H1 (cell line): ENCODE data around the gene SPAG8. TPM values are rescaled to one million over a fixed set of nuclear protein-coding genes. Genes with fewer than 3 reads are reported as not detected.

Experiments
- FOSL1 ChIP-seq: IDR thresholded peaks from 2 replicates; pipeline ENCODE4 v1.6.1; 2011; ENCODE audit warnings: mild to moderate bottlenecking, low read depth, low read length, moderate library complexity; ENCODE audit not compliant: insufficient read depth
- HDAC2 ChIP-seq, 2 experiments: fragments of 300-600 bp in 1 of 2; sonication (generic) in 1 of 2; IDR thresholded peaks; 2 replicates each; pipeline ENCODE4 v1.6.1; 2011 to 2012; ENCODE audit warnings: low read depth in 2 of 2, low read length in 2 of 2, mild to moderate bottlenecking in 2 of 2, moderate library complexity in 2 of 2, borderline replicate concordance in 1 of 2, inconsistent platforms in 1 of 2
- JUND ChIP-seq: IDR thresholded peaks from 2 replicates; pipeline ENCODE4 v1.6.1; 2011; ENCODE audit warnings: mild to moderate bottlenecking, improper control_type of control experiment, low read length
- KDM4A ChIP-seq: IDR thresholded peaks from one replicate; pipeline ENCODE4 v1.7.1; 2012; ENCODE audit warnings: low read depth, mild to moderate bottlenecking, moderate library complexity, low read length, inconsistent platforms; ENCODE audit not compliant: severe bottlenecking
- MAFK ChIP-seq: IDR thresholded peaks from 2 replicates; pipeline ENCODE4 v1.6.1; 2012; ENCODE audit warnings: low read depth, mild to moderate bottlenecking, improper control_type of control experiment, low read length
- PHF8 ChIP-seq: fragments of 200-600 bp; sonication (generic); conservative IDR thresholded peaks from 2 replicates; pipeline ENCODE4 v1.7.1; 2012; ENCODE audit warnings: low read depth, mild to moderate bottlenecking, inconsistent platforms, low read length, moderate library complexity
- POLR2A ChIP-seq, 2 experiments: IDR thresholded peaks; 1 replicate in 1 of 2; 2 replicates in 1 of 2; pipeline ENCODE4 v1.6.1; 2011; ENCODE audit warnings: low read depth in 2 of 2, low read length in 2 of 2, mild to moderate bottlenecking in 2 of 2; ENCODE audit errors: control extremely low read depth in 1 of 2
- POLR2AphosphoS5 ChIP-seq: IDR thresholded peaks from 2 replicates; pipeline ENCODE4 v1.6.1; 2011; ENCODE audit warnings: low read depth, low read length
- RAD21 ChIP-seq, 2 experiments: IDR thresholded peaks in 1 of 2; conservative IDR thresholded peaks in 1 of 2; 2 replicates each; pipeline ENCODE4 v1.6.1; 2011; ENCODE audit warnings: low read depth in 2 of 2, low read length in 2 of 2, improper control_type of control experiment in 1 of 2, inconsistent platforms in 1 of 2, mild to moderate bottlenecking in 1 of 2, moderate library complexity in 1 of 2
- RXRA ChIP-seq: IDR thresholded peaks from 2 replicates; pipeline ENCODE4 v1.6.1; 2011; ENCODE audit warnings: low read depth, mild to moderate bottlenecking, low read length, moderate library complexity; ENCODE audit not compliant: insufficient read depth
- SIX5 ChIP-seq: IDR thresholded peaks from 2 replicates; pipeline ENCODE4 v1.6.1; 2011; ENCODE audit warnings: mild to moderate bottlenecking, low read depth, low read length
- SP2 ChIP-seq: IDR thresholded peaks from 2 replicates; pipeline ENCODE4 v1.6.1; 2012; ENCODE audit warnings: mild to moderate bottlenecking, low read length, inconsistent platforms
- TAF1 ChIP-seq: IDR thresholded peaks from 2 replicates; pipeline ENCODE4 v1.6.1; 2011; ENCODE audit warnings: mild to moderate bottlenecking, low read depth, low read length
- ZNF274 ChIP-seq: IDR thresholded peaks from 2 replicates; pipeline ENCODE4 v1.7.0; 2012; ENCODE audit warnings: low read length, borderline replicate concordance; ENCODE audit errors: extremely low read depth
- polyA plus RNA-seq, 7 experiments: library from polyadenylated mRNA; depleted of rRNA in 3 of 7; stranded (reverse) in 5 of 7; unstranded in 2 of 7; fragments of >200 nt in 5 of 7; fragments of 200-250 nt in 2 of 7; gene quantifications; 1 replicate in 5 of 7; 2 replicates in 1 of 7; 4 replicates in 1 of 7; pipeline versions ENCODE4 v1.2.1 to v1.2.3, GENCODE V29; 2011 to 2013; ENCODE audit warnings: missing spikeins in 2 of 7, mixed read lengths in 2 of 7
- total RNA-seq: library from RNA; stranded (reverse); fragmentation: NEBNext Ultra II Directional; extraction: Animal tissue kit (Norgen Biotek cat#: 25700); gene quantifications from 2 replicates; pipeline ENCODE4 v1.2.1, GENCODE V29; 2021
- TF ChIP-seq, protein P1 (sequence below), 3 experiments: IDR thresholded peaks; 1 replicate in 2 of 3; 2 replicates in 1 of 3; pipeline versions ENCODE4 v1.5.1 to v1.6.1; 2011; ENCODE audit warnings: low read length in 3 of 3, mild to moderate bottlenecking in 3 of 3, inconsistent platforms in 2 of 3, low read depth in 1 of 3, moderate library complexity in 1 of 3; ENCODE audit not compliant: insufficient read depth in 1 of 3; ENCODE audit errors: control extremely low read depth in 1 of 3
- TF ChIP-seq, protein P2 (sequence below): IDR thresholded peaks from 2 replicates; pipeline ENCODE4 v1.6.1; 2011; ENCODE audit warnings: low read depth, mild to moderate bottlenecking, low read length; ENCODE audit not compliant: insufficient read depth
- TF ChIP-seq, protein P3 (sequence below): IDR thresholded peaks from 2 replicates; pipeline ENCODE4 v1.6.1; 2012; ENCODE audit warnings: inconsistent platforms

Gene SPAG8
- total and polyA plus RNA-seq, 2 of the 8 experiments (the other 6 are each of a cell fraction or from before 2014, with no cell fraction given), result 0.37 to 0.44 TPM

DNA sequence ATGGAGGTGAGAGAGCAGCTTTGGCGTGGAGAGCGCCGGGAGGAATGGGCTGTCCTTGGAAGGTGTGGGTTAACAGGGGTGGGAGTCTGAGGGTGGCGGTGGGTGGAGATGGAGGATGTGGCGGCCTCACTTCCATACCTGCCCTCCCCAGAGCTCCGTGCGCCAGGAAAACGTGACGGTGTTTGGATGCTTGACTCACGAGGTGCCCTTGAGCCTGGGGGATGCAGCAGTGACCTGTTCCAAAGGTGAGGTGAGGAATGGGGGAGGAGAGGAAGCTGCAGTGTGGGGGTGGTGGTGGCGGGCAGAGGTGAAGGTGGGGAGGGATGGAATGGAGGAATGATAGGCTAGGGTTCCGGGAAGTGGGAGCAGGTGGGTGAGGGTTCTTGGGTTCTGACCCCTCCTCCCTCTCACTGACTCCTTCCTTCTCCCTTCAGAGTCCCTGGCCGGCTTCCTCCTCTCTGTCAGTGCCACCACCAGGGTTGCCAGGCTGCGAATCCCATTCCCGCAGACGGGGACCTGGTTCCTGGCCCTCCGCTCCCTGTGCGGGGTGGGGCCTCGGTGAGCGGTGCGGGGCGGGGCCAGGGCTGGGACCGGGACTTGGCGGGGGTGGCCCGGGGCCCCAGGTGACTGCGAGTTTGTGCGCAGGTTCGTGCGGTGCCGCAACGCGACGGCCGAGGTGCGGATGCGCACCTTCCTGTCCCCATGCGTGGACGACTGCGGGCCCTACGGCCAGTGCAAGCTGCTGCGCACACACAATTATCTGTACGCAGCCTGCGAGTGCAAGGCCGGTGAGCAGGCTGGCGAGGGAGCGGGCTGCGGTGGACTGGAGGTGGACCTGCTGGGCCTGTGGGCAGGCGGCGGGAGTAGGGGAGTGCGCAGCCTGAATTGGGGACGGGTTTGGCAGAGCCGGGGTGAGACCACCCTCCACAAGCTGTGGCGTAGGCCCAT is 34.0 kb upstream of the SPAG8 start (continued):
- TF ChIP-seq RAD21 (IDR thresholded peaks at IDR 0.05 in 1 of 2, conservative IDR thresholded peaks at IDR 0.05 in 1 of 2; ENCODE audit: low read depth in 2 of 2, low read length in 2 of 2), result no peak
- TF ChIP-seq PHF8, result 0 out of 2 replicates have a peak, but pooled peaks have one; percentile 47
- TF ChIP-seq FOSL1, result no peak
- TF ChIP-seq SIX5, result no peak
- TF ChIP-seq, protein P1, sequence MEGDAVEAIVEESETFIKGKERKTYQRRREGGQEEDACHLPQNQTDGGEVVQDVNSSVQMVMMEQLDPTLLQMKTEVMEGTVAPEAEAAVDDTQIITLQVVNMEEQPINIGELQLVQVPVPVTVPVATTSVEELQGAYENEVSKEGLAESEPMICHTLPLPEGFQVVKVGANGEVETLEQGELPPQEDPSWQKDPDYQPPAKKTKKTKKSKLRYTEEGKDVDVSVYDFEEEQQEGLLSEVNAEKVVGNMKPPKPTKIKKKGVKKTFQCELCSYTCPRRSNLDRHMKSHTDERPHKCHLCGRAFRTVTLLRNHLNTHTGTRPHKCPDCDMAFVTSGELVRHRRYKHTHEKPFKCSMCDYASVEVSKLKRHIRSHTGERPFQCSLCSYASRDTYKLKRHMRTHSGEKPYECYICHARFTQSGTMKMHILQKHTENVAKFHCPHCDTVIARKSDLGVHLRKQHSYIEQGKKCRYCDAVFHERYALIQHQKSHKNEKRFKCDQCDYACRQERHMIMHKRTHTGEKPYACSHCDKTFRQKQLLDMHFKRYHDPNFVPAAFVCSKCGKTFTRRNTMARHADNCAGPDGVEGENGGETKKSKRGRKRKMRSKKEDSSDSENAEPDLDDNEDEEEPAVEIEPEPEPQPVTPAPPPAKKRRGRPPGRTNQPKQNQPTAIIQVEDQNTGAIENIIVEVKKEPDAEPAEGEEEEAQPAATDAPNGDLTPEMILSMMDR (IDR thresholded peaks at IDR 0.05; ENCODE audit: control extremely low read depth in 1 of 3, insufficient read depth in 1 of 3, low read depth in 1 of 3, low read length in 3 of 3), result no peak
- no peak for TF ChIP-seq SP2
- TF ChIP-seq KDM4A, result peak; percentile 76
- TF ChIP-seq JUND, result no peak
- no peak for TF ChIP-seq HDAC2 (IDR thresholded peaks at IDR 0.05; ENCODE audit: borderline replicate concordance in 1 of 2, low read depth in 2 of 2, low read length in 2 of 2)
- no peak for TF ChIP-seq MAFK
- TF ChIP-seq, protein P2, sequence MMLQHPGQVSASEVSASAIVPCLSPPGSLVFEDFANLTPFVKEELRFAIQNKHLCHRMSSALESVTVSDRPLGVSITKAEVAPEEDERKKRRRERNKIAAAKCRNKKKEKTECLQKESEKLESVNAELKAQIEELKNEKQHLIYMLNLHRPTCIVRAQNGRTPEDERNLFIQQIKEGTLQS, result no peak
- TF ChIP-seq RXRA, result no peak
- peak in 1 of 2 experiments; percentile 49; a peak in 1 of 3 replicates for TF ChIP-seq POLR2A (IDR thresholded peaks at IDR 0.05; ENCODE audit: control extremely low read depth in 1 of 2, low read depth in 2 of 2, low read length in 2 of 2)
- TF ChIP-seq ZNF274, result no peak
- TF ChIP-seq TAF1, result peak; percentile 62; the same call in 1 of the 2 replicates
- TF ChIP-seq, protein P3, sequence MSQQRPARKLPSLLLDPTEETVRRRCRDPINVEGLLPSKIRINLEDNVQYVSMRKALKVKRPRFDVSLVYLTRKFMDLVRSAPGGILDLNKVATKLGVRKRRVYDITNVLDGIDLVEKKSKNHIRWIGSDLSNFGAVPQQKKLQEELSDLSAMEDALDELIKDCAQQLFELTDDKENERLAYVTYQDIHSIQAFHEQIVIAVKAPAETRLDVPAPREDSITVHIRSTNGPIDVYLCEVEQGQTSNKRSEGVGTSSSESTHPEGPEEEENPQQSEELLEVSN, result no peak
- TF ChIP-seq POLR2AphosphoS5, result no peak; the same call in none of the 2 replicates
